Measurements from ENCODE around the gene RAPH1.

Gene RAPH1

GRCh38 chr2:203359450-203359849, 175.7 kb downstream of the RAPH1 start:
- no peak for DNase-seq

- DNase-seq = no peak
Measured at GRCh38 chr2:203354966-203355365, 180.1 kb downstream of the RAPH1 start.

GRCh38 chr2:203352604-203353255, 182.4 kb downstream of the RAPH1 start:
- DNase-seq = no peak

- DNase-seq = no peak
Measured at GRCh38 chr2:203347375-203347774, 187.7 kb downstream of the RAPH1 start.

- DNase-seq = no peak
Measured at GRCh38 chr2:203346612-203347011, 188.5 kb downstream of the RAPH1 start.

- DNase-seq = no peak
Measured at GRCh38 chr2:203344667-203345066, 190.4 kb downstream of the RAPH1 start.

All from SW 1271 (cell line).